ENCODE data around the gene ADGRB2. TPM values are rescaled to one million over a fixed set of nuclear protein-coding genes. Genes with fewer than 3 reads are reported as not detected.

ADGRB2 gene
- total RNA-seq, 6 donors from 2014 or later = 0.34 to 1.9 (median 1.1) TPM

GRCh38 chr1:31802190-31803150, 38.3 kb upstream of the ADGRB2 start:
- no peak for DNase-seq
- peaks cover 0 to 5% (median 2%) of the 10 kb centered on the region in 4 donors for H3K4me1 ChIP-seq
- peak overlapping the region in 3 of 4 donors; percentile 12 to 26 (median 13) for H3K4me3 ChIP-seq
- peak overlapping the region in 1 of 4 donors; percentile 11 for H3K27ac ChIP-seq
- no peaks in the 10 kb centered on the region for H3K36me3 ChIP-seq
- TF ChIP-seq CTCF (IDR thresholded peaks at IDR 0.05) (no peak), POLR2AphosphoS5 (IDR thresholded peaks at IDR 0.05) (no peak), POLR2A (IDR thresholded peaks at IDR 0.05) (no peak), EP300 (IDR thresholded peaks at IDR 0.05) (no peak)
- ATAC-seq (ENCODE audit: low FRiP score in 2 of 2) = no peak
- H3K9me3 ChIP-seq = no peaks in the 10 kb centered on the region
- no peaks in the 10 kb centered on the region for H3K27me3 ChIP-seq
- 48 to 52% methylated on average over 13 of the region's 13 CpGs for WGBS, 2 donors

- peaks cover 0 to 5% (median 2%) of the 10 kb centered on the region in 4 donors for H3K4me1 ChIP-seq
- no peaks in the 10 kb centered on the region for H3K27me3 ChIP-seq
- DNase-seq (peak in 1 of 2 donors; percentile 4), ATAC-seq (ENCODE audit: low FRiP score in 2 of 2) (no peak)
- no peaks in the 10 kb centered on the region for H3K36me3 ChIP-seq
- TF ChIP-seq POLR2A (IDR thresholded peaks at IDR 0.05) = no peak
- no peak overlapping the region for H3K27ac ChIP-seq
- H3K4me3 ChIP-seq = no peak overlapping the region
- no peaks in the 10 kb centered on the region for H3K9me3 ChIP-seq
- 57 to 78% methylated on average over 1 of the region's 1 CpG for WGBS, 2 donors
Observed at GRCh38 chr1:31801458-31801857, 37.3 kb upstream of the ADGRB2 start.

DNA sequence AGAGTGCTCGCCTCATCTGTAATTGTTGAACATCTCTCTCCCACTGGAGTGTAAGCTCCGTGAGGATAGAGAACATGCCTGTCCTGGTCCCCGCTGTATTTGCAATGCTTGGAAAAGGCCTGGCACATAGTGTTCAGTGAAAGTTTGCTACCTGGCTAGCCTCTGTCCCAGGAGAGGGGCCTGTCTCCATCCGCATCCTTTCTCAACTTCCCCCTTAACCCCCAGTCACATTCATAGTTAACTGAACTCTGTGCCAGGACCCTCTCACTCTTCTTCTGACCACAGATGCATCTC, 36.5 kb upstream of the ADGRB2 start:
- no peak for TF ChIP-seq POLR2A (IDR thresholded peaks at IDR 0.05)
- TF ChIP-seq POLR2AphosphoS5 (IDR thresholded peaks at IDR 0.05) = no peak
- TF ChIP-seq EP300 (IDR thresholded peaks at IDR 0.05) = no peak
- no peak for TF ChIP-seq CTCF (IDR thresholded peaks at IDR 0.05)
- no peak overlapping the region for H3K4me3 ChIP-seq
- no peaks in the 10 kb centered on the region for H3K27me3 ChIP-seq
- no peaks in the 10 kb centered on the region for H3K9me3 ChIP-seq
- H3K4me1 ChIP-seq = peaks cover 0 to 5% (median 2%) of the 10 kb centered on the region in 4 donors
- no peak overlapping the region for H3K27ac ChIP-seq
- ATAC-seq (ENCODE audit: low FRiP score in 2 of 2) (no peak), DNase-seq (no peak)
- WGBS, 2 donors = 88 to 98% methylated on average over 4 of the region's 4 CpGs
- no peaks in the 10 kb centered on the region for H3K36me3 ChIP-seq

GRCh38 chr1:31799895-31800673, 35.9 kb upstream of the ADGRB2 start:
- ATAC-seq (ENCODE audit: low FRiP score in 2 of 2) (no peak), DNase-seq (peak in 1 of 2 donors; percentile 19)
- peaks cover 0 to 5% (median 2%) of the 10 kb centered on the region in 4 donors for H3K4me1 ChIP-seq
- H3K27me3 ChIP-seq = no peaks in the 10 kb centered on the region
- 86 to 91% methylated on average over 9 to 16 of the region's 16 CpGs for WGBS, 2 donors
- no peaks in the 10 kb centered on the region for H3K9me3 ChIP-seq
- no peak overlapping the region for H3K27ac ChIP-seq
- TF ChIP-seq POLR2AphosphoS5 (IDR thresholded peaks at IDR 0.05) = no peak
- no peak for TF ChIP-seq EP300 (IDR thresholded peaks at IDR 0.05)
- no peak for TF ChIP-seq POLR2A (IDR thresholded peaks at IDR 0.05)
- TF ChIP-seq CTCF (IDR thresholded peaks at IDR 0.05) = no peak
- no peak overlapping the region for H3K4me3 ChIP-seq
- H3K36me3 ChIP-seq = no peaks in the 10 kb centered on the region

GRCh38 chr1:31799196-31799894, 35.2 kb upstream of the ADGRB2 start:
- Histone ChIP-seq H3K4me3 (no peak overlapping the region), H3K9me3 (no peaks in the 10 kb centered on the region), H3K27ac (no peak overlapping the region), H3K36me3 (no peaks in the 10 kb centered on the region), H3K27me3 (no peaks in the 10 kb centered on the region), H3K4me1 (peaks cover 0 to 5% (median 2%) of the 10 kb centered on the region in 4 donors)
- ATAC-seq (ENCODE audit: low FRiP score in 2 of 2) (peak in 1 of 2 donors; percentile 5), DNase-seq (peak in 1 of 2 donors; percentile 8)
- TF ChIP-seq CTCF (IDR thresholded peaks at IDR 0.05) (no peak), POLR2AphosphoS5 (IDR thresholded peaks at IDR 0.05) (no peak), POLR2A (IDR thresholded peaks at IDR 0.05) (no peak), EP300 (IDR thresholded peaks at IDR 0.05) (no peak)
- 87 to 88% methylated on average over 7 to 8 of the region's 9 CpGs for WGBS, 2 donors

Data from upper lobe of left lung (tissue), 6 donors.